ENCODE data around the gene MAP3K12.

The MAP3K12 gene

GRCh38 chr12:53533471-53533870, 34.2 kb upstream of the MAP3K12 start:
- no peak for DNase-seq
- no peaks in the 10 kb centered on the region for H3K4me1 ChIP-seq
- no peaks in the 10 kb centered on the region for H3K27me3 ChIP-seq
- H3K4me3 ChIP-seq (ENCODE audit: low read depth, low read length): no peak overlapping the region
- H3K9me3 ChIP-seq: no peaks in the 10 kb centered on the region
- TF ChIP-seq CTCF (IDR thresholded peaks at IDR 0.05; ENCODE audit: low read depth, low read length): no peak
- peaks cover 24% of the 10 kb centered on the region for H3K36me3 ChIP-seq

GRCh38 chr12:53532524-53533445, 33.5 kb upstream of the MAP3K12 start:
- Histone ChIP-seq H3K27me3 (no peaks in the 10 kb centered on the region), H3K36me3 (peaks cover 24% of the 10 kb centered on the region), H3K4me1 (no peaks in the 10 kb centered on the region), H3K4me3 (ENCODE audit: low read depth, low read length) (no peak overlapping the region), H3K9me3 (no peaks in the 10 kb centered on the region)
- TF ChIP-seq CTCF (IDR thresholded peaks at IDR 0.05; ENCODE audit: low read depth, low read length): no peak
- no peak for DNase-seq

GRCh38 chr12:53532021-53532420, 32.8 kb upstream of the MAP3K12 start:
- Histone ChIP-seq H3K4me3 (ENCODE audit: low read depth, low read length) (no peak overlapping the region), H3K36me3 (peaks cover 24% of the 10 kb centered on the region), H3K9me3 (no peaks in the 10 kb centered on the region), H3K27me3 (no peaks in the 10 kb centered on the region), H3K4me1 (no peaks in the 10 kb centered on the region)
- no peak for TF ChIP-seq CTCF (IDR thresholded peaks at IDR 0.05; ENCODE audit: low read depth, low read length)
- no peak for DNase-seq

- Histone ChIP-seq H3K9me3 (no peaks in the 10 kb centered on the region), H3K36me3 (peaks cover 25% of the 10 kb centered on the region), H3K27me3 (no peaks in the 10 kb centered on the region), H3K4me3 (ENCODE audit: low read depth, low read length) (no peak overlapping the region), H3K4me1 (no peaks in the 10 kb centered on the region)
- DNase-seq: no peak
- TF ChIP-seq CTCF (IDR thresholded peaks at IDR 0.05; ENCODE audit: low read depth, low read length): no peak
Measured at GRCh38 chr12:53530920-53531319, 31.7 kb upstream of the MAP3K12 start.

DNA sequence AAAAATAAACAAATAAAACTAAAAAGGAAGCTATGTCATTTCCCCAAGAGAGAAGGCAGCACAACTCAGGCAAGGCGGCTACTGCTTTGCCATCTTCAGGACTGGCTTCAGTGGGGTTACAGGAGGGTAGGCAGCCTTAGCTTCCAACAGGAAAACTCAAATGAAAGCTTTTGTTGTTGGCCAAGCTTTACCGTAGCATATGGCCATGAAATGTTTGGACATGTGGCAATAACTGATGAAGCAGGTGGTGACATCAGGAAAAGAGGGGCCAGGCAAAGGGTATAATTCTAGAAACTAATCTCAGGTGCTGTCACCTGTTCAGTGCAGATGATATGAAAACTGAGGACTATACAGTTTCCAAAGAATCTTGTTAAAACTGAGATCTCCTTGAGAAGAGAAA, 30.8 kb upstream of the MAP3K12 start:
- no peak for TF ChIP-seq CTCF (IDR thresholded peaks at IDR 0.05; ENCODE audit: low read depth, low read length)
- Histone ChIP-seq H3K9me3 (no peaks in the 10 kb centered on the region), H3K4me1 (no peaks in the 10 kb centered on the region), H3K27me3 (no peaks in the 10 kb centered on the region), H3K36me3 (peaks cover 28% of the 10 kb centered on the region), H3K4me3 (ENCODE audit: low read depth, low read length) (no peak overlapping the region)
- DNase-seq: no peak

GRCh38 chr12:53524476-53524875, 25.2 kb upstream of the MAP3K12 start:
- Histone ChIP-seq H3K27me3 (no peaks in the 10 kb centered on the region), H3K9me3 (no peaks in the 10 kb centered on the region), H3K4me3 (ENCODE audit: low read depth, low read length) (no peak overlapping the region), H3K36me3 (peaks cover 20% of the 10 kb centered on the region), H3K4me1 (no peaks in the 10 kb centered on the region)
- TF ChIP-seq CTCF (IDR thresholded peaks at IDR 0.05; ENCODE audit: low read depth, low read length): no peak
- DNase-seq: no peak
